ENCODE data around the gene INCENP. TPM values are rescaled to one million over a fixed set of nuclear protein-coding genes. Genes with fewer than 3 reads are reported as not detected.
A peak's percentile ranks its signal among the peaks of the same experiment; 100 is the strongest.

The INCENP gene
- polyA plus RNA-seq, 1 of the 3 experiments (the other 2 are of a cell fraction): 20.1 TPM

- TF ChIP-seq, protein P1, sequence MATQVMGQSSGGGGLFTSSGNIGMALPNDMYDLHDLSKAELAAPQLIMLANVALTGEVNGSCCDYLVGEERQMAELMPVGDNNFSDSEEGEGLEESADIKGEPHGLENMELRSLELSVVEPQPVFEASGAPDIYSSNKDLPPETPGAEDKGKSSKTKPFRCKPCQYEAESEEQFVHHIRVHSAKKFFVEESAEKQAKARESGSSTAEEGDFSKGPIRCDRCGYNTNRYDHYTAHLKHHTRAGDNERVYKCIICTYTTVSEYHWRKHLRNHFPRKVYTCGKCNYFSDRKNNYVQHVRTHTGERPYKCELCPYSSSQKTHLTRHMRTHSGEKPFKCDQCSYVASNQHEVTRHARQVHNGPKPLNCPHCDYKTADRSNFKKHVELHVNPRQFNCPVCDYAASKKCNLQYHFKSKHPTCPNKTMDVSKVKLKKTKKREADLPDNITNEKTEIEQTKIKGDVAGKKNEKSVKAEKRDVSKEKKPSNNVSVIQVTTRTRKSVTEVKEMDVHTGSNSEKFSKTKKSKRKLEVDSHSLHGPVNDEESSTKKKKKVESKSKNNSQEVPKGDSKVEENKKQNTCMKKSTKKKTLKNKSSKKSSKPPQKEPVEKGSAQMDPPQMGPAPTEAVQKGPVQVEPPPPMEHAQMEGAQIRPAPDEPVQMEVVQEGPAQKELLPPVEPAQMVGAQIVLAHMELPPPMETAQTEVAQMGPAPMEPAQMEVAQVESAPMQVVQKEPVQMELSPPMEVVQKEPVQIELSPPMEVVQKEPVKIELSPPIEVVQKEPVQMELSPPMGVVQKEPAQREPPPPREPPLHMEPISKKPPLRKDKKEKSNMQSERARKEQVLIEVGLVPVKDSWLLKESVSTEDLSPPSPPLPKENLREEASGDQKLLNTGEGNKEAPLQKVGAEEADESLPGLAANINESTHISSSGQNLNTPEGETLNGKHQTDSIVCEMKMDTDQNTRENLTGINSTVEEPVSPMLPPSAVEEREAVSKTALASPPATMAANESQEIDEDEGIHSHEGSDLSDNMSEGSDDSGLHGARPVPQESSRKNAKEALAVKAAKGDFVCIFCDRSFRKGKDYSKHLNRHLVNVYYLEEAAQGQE (IDR thresholded peaks at IDR 0.05; ENCODE audit: low read depth, low read length): no peak
- no peak for TF ChIP-seq SMC3 (IDR thresholded peaks at IDR 0.05; ENCODE audit: low read depth, low read length)
- TF ChIP-seq CHD2 (IDR thresholded peaks at IDR 0.05; ENCODE audit: low read length, partially characterized antibody): no peak
Measured at GRCh38 chr11:62127941-62128770, 4.3 kb downstream of the INCENP start (continued).

- Histone ChIP-seq H3K36me3 (replicated peaks in 1 of 2; ENCODE audit: control insufficient read depth in 1 of 2, insufficient read depth in 2 of 2, low read length in 1 of 2) (peaks cover 14 to 38% of the 10 kb centered on the region in 2 experiments), H3K9me2 (no peaks in the 10 kb centered on the region), H3K9ac (no peak overlapping the region), H3K79me2 (ENCODE audit: insufficient read depth) (peaks cover 100% of the 10 kb centered on the region), H3K27me3 (ENCODE audit: insufficient read depth) (no peaks in the 10 kb centered on the region), H3K4me1 (ENCODE audit: control insufficient read depth in 1 of 2, insufficient read depth in 2 of 2, low read depth in 1 of 2, low read length in 1 of 2) (peaks cover 8 to 13% of the 10 kb centered on the region in 2 experiments; a peak in 1 of 4 replicates), H2AFZ (ENCODE audit: low read depth) (no peak overlapping the region), H3F3A (replicated peaks; ENCODE audit: insufficient read depth) (no peaks in the 10 kb centered on the region), H3K4me2 (no peak overlapping the region), H4K20me1 (ENCODE audit: insufficient read depth) (peaks cover 38% of the 10 kb centered on the region; the same call in 1 of the 2 replicates), H3K9me3 (no peaks in the 10 kb centered on the region), H3K4me3 (ENCODE audit: low read depth in 2 of 2, low read length in 1 of 2) (no peak overlapping the region), H3K27ac (ENCODE audit: low read depth in 2 of 2, low read length in 1 of 2) (no peak overlapping the region)
- 90% methylated on average over 7 of the region's 7 CpGs for WGBS (ENCODE audit: low lambda C conversion rate)
- DNase-seq: peak; percentile 7
- CTCF ChIA-PET: interaction anchor here (3.8 kb wide), 1 partner anchor 20 kb away, joined by 19 read pairs; no protein-coding TSS in a partner anchor
- POLR2A ChIA-PET: no interaction called here
- TF ChIP-seq EP300 (IDR thresholded peaks at IDR 0.05; ENCODE audit: borderline replicate concordance in 1 of 2, low read depth in 1 of 2, low read length in 1 of 2): no peak
- TF ChIP-seq, protein P2, sequence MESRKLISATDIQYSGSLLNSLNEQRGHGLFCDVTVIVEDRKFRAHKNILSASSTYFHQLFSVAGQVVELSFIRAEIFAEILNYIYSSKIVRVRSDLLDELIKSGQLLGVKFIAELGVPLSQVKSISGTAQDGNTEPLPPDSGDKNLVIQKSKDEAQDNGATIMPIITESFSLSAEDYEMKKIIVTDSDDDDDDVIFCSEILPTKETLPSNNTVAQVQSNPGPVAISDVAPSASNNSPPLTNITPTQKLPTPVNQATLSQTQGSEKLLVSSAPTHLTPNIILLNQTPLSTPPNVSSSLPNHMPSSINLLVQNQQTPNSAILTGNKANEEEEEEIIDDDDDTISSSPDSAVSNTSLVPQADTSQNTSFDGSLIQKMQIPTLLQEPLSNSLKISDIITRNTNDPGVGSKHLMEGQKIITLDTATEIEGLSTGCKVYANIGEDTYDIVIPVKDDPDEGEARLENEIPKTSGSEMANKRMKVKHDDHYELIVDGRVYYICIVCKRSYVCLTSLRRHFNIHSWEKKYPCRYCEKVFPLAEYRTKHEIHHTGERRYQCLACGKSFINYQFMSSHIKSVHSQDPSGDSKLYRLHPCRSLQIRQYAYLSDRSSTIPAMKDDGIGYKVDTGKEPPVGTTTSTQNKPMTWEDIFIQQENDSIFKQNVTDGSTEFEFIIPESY (IDR thresholded peaks at IDR 0.05; ENCODE audit: borderline replicate concordance, low read depth): no peak
- no peak for TF ChIP-seq FOXM1 (IDR thresholded peaks at IDR 0.05; ENCODE audit: low read depth)
- no peak for TF ChIP-seq NFIC (IDR thresholded peaks at IDR 0.05; ENCODE audit: borderline replicate concordance)
- no peak for TF ChIP-seq CHD2 (IDR thresholded peaks at IDR 0.05; ENCODE audit: low read length, partially characterized antibody)
Measured at GRCh38 chr11:62128835-62129234, 5.0 kb downstream of the INCENP start.

Measured in SK-N-SH (cell line).